CD14-positive monocyte (primary cell): ENCODE data around the gene ZGLP1. TPM values are rescaled to one million over a fixed set of nuclear protein-coding genes. Genes with fewer than 3 reads are reported as not detected.

Experiments used
- DNase-seq, 3 donors: peaks; one replicate each; pipeline ENCODE4 v3.0.0-alpha.2; 2011 to 2022
- H2AFZ ChIP-seq: 2 replicates; pipeline ENCODE4 v1.6.0; 2012; ENCODE audit warnings: mild to moderate bottlenecking, low read depth, low read length, inconsistent platforms; ENCODE audit not compliant: insufficient read depth, poor library complexity, severe bottlenecking
- H3K27ac ChIP-seq, 2 donors: 1 replicate in 1 of 2; 2 replicates in 1 of 2; pipeline ENCODE4 v1.5.1; 2012 to 2013; ENCODE audit warnings: low read length in 2 of 2, control low read depth in 1 of 2, inconsistent platforms in 1 of 2, low read depth in 1 of 2, mild to moderate bottlenecking in 1 of 2
- H3K27me3 ChIP-seq, 2 donors: one replicate each; pipeline versions ENCODE4 v1.6.0 to v1.6.1; 2011 to 2013; ENCODE audit warnings: low read length in 2 of 2; ENCODE audit not compliant: control insufficient read depth in 2 of 2, insufficient read depth in 2 of 2
- H3K36me3 ChIP-seq, 2 donors: replicated peaks in 1 of 2; 1 replicate in 1 of 2; 2 replicates in 1 of 2; pipeline versions ENCODE4 v1.5.1 to v1.6.1; 2012 to 2013; ENCODE audit warnings: low read length in 2 of 2, control low read depth in 1 of 2, inconsistent platforms in 1 of 2, mild to moderate bottlenecking in 1 of 2; ENCODE audit not compliant: insufficient read depth in 2 of 2, control insufficient read depth in 1 of 2
- H3K4me1 ChIP-seq, 2 donors: 1 replicate in 1 of 2; 2 replicates in 1 of 2; pipeline versions ENCODE4 v1.5.1 to v1.6.1; 2012 to 2013; ENCODE audit warnings: low read length in 2 of 2, control low read depth in 1 of 2, inconsistent platforms in 1 of 2, mild to moderate bottlenecking in 1 of 2, moderate library complexity in 1 of 2; ENCODE audit not compliant: insufficient read depth in 2 of 2, control insufficient read depth in 1 of 2
- H3K4me2 ChIP-seq: replicated peaks from 2 replicates; pipeline ENCODE3; 2012; ENCODE audit warnings: low read length, moderate library complexity, mild to moderate bottlenecking; ENCODE audit not compliant: poor library complexity, severe bottlenecking; ENCODE audit errors: extremely low read depth
- H3K4me3 ChIP-seq, 3 experiments: fragments of 200-600 bp in 1 of 3; sonication (generic) in 1 of 3; replicated peaks in 1 of 3; 1 replicate in 2 of 3; 2 replicates in 1 of 3; pipeline ENCODE4 v1.5.1; 2011 to 2013; ENCODE audit warnings: low read length in 3 of 3, mild to moderate bottlenecking in 3 of 3, control low read depth in 2 of 3, low read depth in 2 of 3, inconsistent platforms in 1 of 3, moderate library complexity in 1 of 3
- H3K79me2 ChIP-seq: 2 replicates; pipeline ENCODE4 v1.6.0; 2012; ENCODE audit warnings: mild to moderate bottlenecking, control low read depth, inconsistent platforms, low read length, moderate library complexity; ENCODE audit not compliant: insufficient read depth
- H3K9ac ChIP-seq: 2 replicates; pipeline ENCODE4 v1.6.0; 2017; ENCODE audit warnings: low read length, mild to moderate bottlenecking; ENCODE audit not compliant: insufficient read depth, poor library complexity, severe bottlenecking
- H3K9me3 ChIP-seq, 2 donors: replicated peaks in 1 of 2; 1 replicate in 1 of 2; 2 replicates in 1 of 2; pipeline versions ENCODE4 v1.5.1 to v1.6.1; 2012 to 2013; ENCODE audit warnings: low read length in 2 of 2, control low read depth in 1 of 2; ENCODE audit not compliant: control insufficient read depth in 1 of 2, insufficient read depth in 1 of 2
- H4K20me1 ChIP-seq: 2 replicates; pipeline ENCODE4 v1.6.0; 2012; ENCODE audit warnings: mild to moderate bottlenecking, low read length, control low read depth, moderate library complexity; ENCODE audit not compliant: insufficient read depth
- H3K27ac Mint-ChIP-seq, 7 donors: one replicate each; pipeline ENCODE4 v1.8.0; 2020; ENCODE audit warnings: mild to moderate bottlenecking in 7 of 7, mixed read lengths in 7 of 7, moderate library complexity in 6 of 7, inconsistent platforms in 2 of 7
- H3K27me3 Mint-ChIP-seq, 3 donors: one replicate each; pipeline ENCODE4 v1.8.0; 2021 to 2022; ENCODE audit warnings: low read depth in 3 of 3, mild to moderate bottlenecking in 3 of 3, mixed read lengths in 3 of 3, moderate library complexity in 3 of 3, inconsistent platforms in 1 of 3
- H3K36me3 Mint-ChIP-seq, 2 donors: one replicate each; pipeline ENCODE4 v1.8.0; 2020; ENCODE audit warnings: mixed read lengths in 2 of 2, inconsistent platforms in 1 of 2, mild to moderate bottlenecking in 1 of 2
- H3K4me1 Mint-ChIP-seq: one replicate; pipeline ENCODE4 v1.8.0; 2020; ENCODE audit warnings: mild to moderate bottlenecking, mixed read lengths
- H3K4me3 Mint-ChIP-seq, 2 donors: one replicate each; pipeline ENCODE4 v1.8.0; 2020; ENCODE audit warnings: mild to moderate bottlenecking in 2 of 2, mixed read lengths in 2 of 2, moderate library complexity in 1 of 2
- H3K9me3 Mint-ChIP-seq, 7 donors: one replicate each; pipeline ENCODE4 v1.8.0; 2020 to 2022; ENCODE audit warnings: mixed read lengths in 7 of 7, mild to moderate bottlenecking in 6 of 7, moderate library complexity in 6 of 7, inconsistent platforms in 2 of 7
- CTCF ChIP-seq: fragments of 200-600 bp; IDR thresholded peaks from one replicate; pipeline ENCODE4 v1.8.0; 2022; ENCODE audit warnings: antibody characterized with exemption, mild to moderate bottlenecking
- WGBS: methylation state at CpG from one replicate; pipeline ENCODE4 v1.1.5; 2013; ENCODE audit warnings: missing lambda C conversion rate; ENCODE audit not compliant: insufficient coverage; 5-methylcytosine and 5-hydroxymethylcytosine counted together
- intact Hi-C, 2 donors: fragments of 100-400 bp; cut with micrococcal nuclease; formaldehyde crosslinking; loops; one replicate each; pipeline versions ENCODE4 v1.15.0 to v1.15.1; 2023
- polyA plus RNA-seq, 3 donors: library from polyadenylated mRNA; depleted of rRNA in 1 of 3; unstranded in 2 of 3; stranded (reverse) in 1 of 3; fragments of 300-500 nt in 2 of 3; fragments of >200 nt in 1 of 3; fragmentation: Illumina TruSeq in 2 of 3; gene quantifications; 1 replicate in 2 of 3; 2 replicates in 1 of 3; pipeline ENCODE4 v1.2.3, GENCODE V29; 2012 to 2021

The ZGLP1 gene
- polyA plus RNA-seq, 3 donors: 3.5 to 11.7 (median 9.4) TPM

GRCh38 chr19:10295847-10296591, 13.6 kb downstream of the ZGLP1 start:
- Histone ChIP-seq H3K79me2 (no peaks in the 10 kb centered on the region), H3K36me3 (no peaks in the 10 kb centered on the region), H3K4me3 (peak overlapping the region; percentile 20 to 74 (median 37)), H4K20me1 (no peaks in the 10 kb centered on the region), H3K9me3 (peaks cover 6 to 17% of the 10 kb centered on the region in 2 donors), H3K9ac (no peak overlapping the region), H2AFZ (peak overlapping the region; percentile 82), H3K4me2 (peak overlapping the region; percentile 80), H3K27ac (no peak overlapping the region), H3K27me3 (peaks cover 22 to 53% of the 10 kb centered on the region in 2 donors), H3K4me1 (peaks cover 65 to 72% of the 10 kb centered on the region in 2 donors)
- H3K4me1 Mint-ChIP-seq: peaks cover 52% of the 10 kb centered on the region
- peak overlapping the region in 4 of 7 donors; percentile 15 to 70 (median 36) for H3K27ac Mint-ChIP-seq
- peak overlapping the region; percentile 78 to 94 for H3K4me3 Mint-ChIP-seq
- H3K27me3 Mint-ChIP-seq: peaks cover 62 to 72% (median 63%) of the 10 kb centered on the region in 3 donors
- DNase-seq: no peak
- 21% methylated on average over 43 of the region's 58 CpGs for WGBS
- intact Hi-C loops: no loop called here
- peaks cover 0 to 37% (median 20%) of the 10 kb centered on the region in 7 donors for H3K9me3 Mint-ChIP-seq
- H3K36me3 Mint-ChIP-seq: peaks cover 12% of the 10 kb centered on the region in 2 donors
- TF ChIP-seq CTCF: no peak

- peak overlapping the region in 4 of 7 donors; percentile 15 to 70 (median 36) for H3K27ac Mint-ChIP-seq
- peaks cover 0 to 43% (median 21%) of the 10 kb centered on the region in 7 donors for H3K9me3 Mint-ChIP-seq
- Histone ChIP-seq H3K4me2 (peak overlapping the region; percentile 80), H3K9ac (no peak overlapping the region), H3K27me3 (peaks cover 28 to 59% of the 10 kb centered on the region in 2 donors), H2AFZ (peak overlapping the region; percentile 82), H4K20me1 (peaks cover 4% of the 10 kb centered on the region), H3K79me2 (no peaks in the 10 kb centered on the region), H3K27ac (no peak overlapping the region), H3K9me3 (peaks cover 6 to 22% of the 10 kb centered on the region in 2 donors), H3K36me3 (no peaks in the 10 kb centered on the region), H3K4me1 (peaks cover 66 to 72% of the 10 kb centered on the region in 2 donors), H3K4me3 (peak overlapping the region; percentile 20 to 74 (median 37))
- H3K4me3 Mint-ChIP-seq: peak overlapping the region; percentile 78 to 94
- peaks cover 58% of the 10 kb centered on the region for H3K4me1 Mint-ChIP-seq
- intact Hi-C loops: no loop called here
- peaks cover 12 to 14% of the 10 kb centered on the region in 2 donors for H3K36me3 Mint-ChIP-seq
- DNase-seq: peak; percentile 67 to 77 (median 75)
- peak; percentile 14 for TF ChIP-seq CTCF
- peaks cover 69 to 78% (median 69%) of the 10 kb centered on the region in 3 donors for H3K27me3 Mint-ChIP-seq
- under 1% methylated on average over 40 of the region's 48 CpGs for WGBS
Measured at GRCh38 chr19:10295305-10295846, 14.2 kb downstream of the ZGLP1 start.
